Vagina (tissue), 2 donors: ENCODE measurements around the gene MAD1L1. TPM values are rescaled to one million over a fixed set of nuclear protein-coding genes. Genes with fewer than 3 reads are reported as not detected.

Experiments used
- DNase-seq, 2 donors: peaks; one replicate each; pipeline ENCODE4 v3.0.0-alpha.2; 2017; ENCODE audit errors: extremely low spot score in 2 of 2
- H3K27ac ChIP-seq: fragments of 200-600 bp; sonication (generic); one replicate; pipeline ENCODE4 v1.5.1; 2019
- H3K27me3 ChIP-seq: fragments of 200-600 bp; sonication (generic); one replicate; pipeline ENCODE4 v1.5.1; 2019
- H3K36me3 ChIP-seq, 2 donors: fragments of 200-600 bp; sonication (generic); one replicate each; pipeline ENCODE4 v1.5.1; 2017 to 2019
- H3K4me1 ChIP-seq: fragments of 200-600 bp; sonication (generic); one replicate; pipeline ENCODE4 v1.5.1; 2019
- H3K4me3 ChIP-seq, 2 donors: fragments of 200-600 bp; sonication (generic); 1 replicate in 1 of 2; 2 replicates in 1 of 2; pipeline ENCODE4 v1.5.1; 2016 to 2019
- H3K9me3 ChIP-seq: fragments of 200-600 bp; sonication (generic); one replicate; pipeline ENCODE4 v1.5.1; 2019
- POLR2A ChIP-seq, 2 donors: fragments of 450-650 bp; IDR thresholded peaks; one replicate each; pipeline ENCODE4 v1.6.1; 2017; ENCODE audit warnings: antibody characterized with exemption in 2 of 2, mild to moderate bottlenecking in 2 of 2, moderate library complexity in 2 of 2
- POLR2AphosphoS5 ChIP-seq, 2 donors: sonication (generic); formaldehyde crosslinking; IDR thresholded peaks; one replicate each; pipeline ENCODE4 v1.9.0; 2017; ENCODE audit warnings: antibody characterized with exemption in 2 of 2, mild to moderate bottlenecking in 2 of 2, low read depth in 1 of 2; ENCODE audit not compliant: insufficient read depth in 1 of 2
- intact Hi-C: fragments of 100-400 bp; cut with DNase I; formaldehyde crosslinking; loops from one replicate; pipeline ENCODE4 v1.15.1; 2023
- total RNA-seq: library from RNA; depleted of rRNA; stranded (reverse); fragments of >200 nt; gene quantifications from one replicate; pipeline ENCODE4 v1.2.3, GENCODE V29; 2016
- TF ChIP-seq, protein P1 (sequence below), 3 experiments: fragments of 450-650 bp in 2 of 3; fragments of 200-600 bp in 1 of 3; sonication (generic) in 1 of 3; IDR thresholded peaks; one replicate each; pipeline ENCODE4 v1.5.1; 2017 to 2019; ENCODE audit warnings: antibody characterized with exemption in 3 of 3, mild to moderate bottlenecking in 2 of 3, moderate library complexity in 2 of 3

MAD1L1 gene
- total RNA-seq, 1 donor from 2014 or later: 62.4 TPM

DNA sequence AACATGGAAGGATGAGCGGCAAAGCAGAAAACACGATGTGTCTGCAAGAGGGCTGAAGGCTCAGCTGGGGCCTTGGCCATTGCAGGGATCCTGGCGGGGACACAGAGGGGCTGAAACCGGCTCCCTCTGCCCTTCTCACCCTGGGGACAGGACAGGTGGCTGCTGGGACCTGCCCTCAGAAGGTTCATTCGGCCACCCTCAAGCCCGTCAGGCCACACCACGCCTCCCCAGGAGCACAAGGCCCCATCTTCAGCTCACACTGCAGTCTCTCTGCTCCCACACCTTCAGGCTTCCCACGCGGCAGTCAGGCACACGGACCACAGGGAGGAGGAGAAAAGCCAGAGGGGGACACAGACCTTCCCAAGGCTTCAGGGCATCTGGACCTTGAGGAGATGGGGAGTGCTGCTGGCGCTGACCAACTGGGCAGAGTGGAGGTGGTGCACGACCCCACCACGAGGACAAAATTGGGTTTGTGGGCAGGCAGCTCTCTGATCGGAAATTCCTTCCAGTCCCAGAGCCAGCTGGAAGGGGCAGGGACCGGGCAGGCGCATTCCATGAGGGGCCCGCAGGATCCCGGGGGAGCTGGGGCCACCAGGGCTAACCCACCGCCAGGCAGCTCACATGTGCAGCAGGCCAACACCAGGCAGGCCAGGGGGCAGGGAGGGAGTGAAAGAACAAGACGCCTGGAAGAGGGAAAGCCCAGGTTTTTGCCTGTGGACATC lies 104.0 kb downstream of the MAD1L1 start:
- Histone ChIP-seq H3K36me3 (no peaks in the 10 kb centered on the region), H3K27me3 (no peaks in the 10 kb centered on the region), H3K9me3 (no peaks in the 10 kb centered on the region), H3K4me1 (no peaks in the 10 kb centered on the region), H3K4me3 (no peak overlapping the region), H3K27ac (no peak overlapping the region)
- TF ChIP-seq POLR2A (IDR thresholded peaks at IDR 0.05): no peak
- no peak for TF ChIP-seq POLR2AphosphoS5 (IDR thresholded peaks at IDR 0.05; ENCODE audit: insufficient read depth in 1 of 2, low read depth in 1 of 2)
- TF ChIP-seq, protein P1, sequence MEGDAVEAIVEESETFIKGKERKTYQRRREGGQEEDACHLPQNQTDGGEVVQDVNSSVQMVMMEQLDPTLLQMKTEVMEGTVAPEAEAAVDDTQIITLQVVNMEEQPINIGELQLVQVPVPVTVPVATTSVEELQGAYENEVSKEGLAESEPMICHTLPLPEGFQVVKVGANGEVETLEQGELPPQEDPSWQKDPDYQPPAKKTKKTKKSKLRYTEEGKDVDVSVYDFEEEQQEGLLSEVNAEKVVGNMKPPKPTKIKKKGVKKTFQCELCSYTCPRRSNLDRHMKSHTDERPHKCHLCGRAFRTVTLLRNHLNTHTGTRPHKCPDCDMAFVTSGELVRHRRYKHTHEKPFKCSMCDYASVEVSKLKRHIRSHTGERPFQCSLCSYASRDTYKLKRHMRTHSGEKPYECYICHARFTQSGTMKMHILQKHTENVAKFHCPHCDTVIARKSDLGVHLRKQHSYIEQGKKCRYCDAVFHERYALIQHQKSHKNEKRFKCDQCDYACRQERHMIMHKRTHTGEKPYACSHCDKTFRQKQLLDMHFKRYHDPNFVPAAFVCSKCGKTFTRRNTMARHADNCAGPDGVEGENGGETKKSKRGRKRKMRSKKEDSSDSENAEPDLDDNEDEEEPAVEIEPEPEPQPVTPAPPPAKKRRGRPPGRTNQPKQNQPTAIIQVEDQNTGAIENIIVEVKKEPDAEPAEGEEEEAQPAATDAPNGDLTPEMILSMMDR (IDR thresholded peaks at IDR 0.05): no peak
- no peak for DNase-seq
- intact Hi-C loops: no loop called here

DNA sequence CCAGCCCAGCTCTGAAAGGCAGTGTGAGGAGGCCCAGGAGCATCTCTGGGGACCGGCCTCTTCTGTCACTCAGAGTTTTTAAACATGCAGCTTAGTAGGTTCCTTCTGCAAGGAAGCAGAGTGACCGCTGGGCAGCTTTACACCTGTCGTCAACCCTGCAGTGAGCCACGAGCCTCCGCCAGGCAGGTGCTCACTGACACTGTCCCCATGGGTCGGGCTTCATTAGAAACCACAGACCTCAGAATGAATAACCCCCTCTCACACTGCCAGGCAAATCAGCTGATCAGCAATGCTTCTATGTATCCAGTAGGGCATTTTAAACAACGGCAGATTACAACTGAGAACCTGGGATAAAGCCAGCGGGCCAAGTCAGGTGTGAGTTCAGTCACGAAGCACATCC lies 106.1 kb downstream of the MAD1L1 start:
- H3K27ac ChIP-seq: no peak overlapping the region
- H3K4me1 ChIP-seq: no peaks in the 10 kb centered on the region
- TF ChIP-seq POLR2A (IDR thresholded peaks at IDR 0.05): no peak
- TF ChIP-seq, protein P1 (IDR thresholded peaks at IDR 0.05): no peak
- no peak for TF ChIP-seq POLR2AphosphoS5 (IDR thresholded peaks at IDR 0.05; ENCODE audit: insufficient read depth in 1 of 2, low read depth in 1 of 2)
- no peaks in the 10 kb centered on the region for H3K27me3 ChIP-seq
- H3K4me3 ChIP-seq: no peak overlapping the region
- H3K9me3 ChIP-seq: no peaks in the 10 kb centered on the region
- no peaks in the 10 kb centered on the region for H3K36me3 ChIP-seq
- intact Hi-C loops: no loop called here
- no peak for DNase-seq

DNA sequence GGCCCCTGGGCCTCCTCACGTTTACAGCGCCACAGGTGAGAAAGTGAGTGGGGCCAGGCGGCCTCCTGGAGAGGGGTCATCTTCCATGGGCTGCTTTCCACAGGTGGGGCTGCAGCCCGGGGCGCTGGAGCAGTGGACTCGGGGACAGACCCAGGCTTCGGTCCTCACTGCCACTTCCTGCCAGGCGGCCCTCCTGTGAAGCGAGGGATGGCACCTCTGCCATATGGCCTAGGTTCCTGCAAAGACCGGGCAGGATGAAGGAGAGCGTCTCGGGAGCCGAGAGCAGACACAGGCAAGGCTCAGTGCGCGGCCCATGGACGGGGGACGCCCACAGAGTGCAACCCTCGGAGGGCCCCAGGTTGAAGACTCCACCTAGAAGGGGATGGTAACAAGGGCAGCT lies 106.8 kb downstream of the MAD1L1 start:
- Histone ChIP-seq H3K27ac (no peak overlapping the region), H3K9me3 (no peaks in the 10 kb centered on the region), H3K27me3 (no peaks in the 10 kb centered on the region), H3K4me3 (no peak overlapping the region), H3K36me3 (no peaks in the 10 kb centered on the region), H3K4me1 (no peaks in the 10 kb centered on the region)
- DNase-seq: no peak
- intact Hi-C loops: no loop called here
- no peak for TF ChIP-seq POLR2A (IDR thresholded peaks at IDR 0.05)
- TF ChIP-seq, protein P1 (IDR thresholded peaks at IDR 0.05): no peak
- no peak for TF ChIP-seq POLR2AphosphoS5 (IDR thresholded peaks at IDR 0.05; ENCODE audit: insufficient read depth in 1 of 2, low read depth in 1 of 2)

DNA sequence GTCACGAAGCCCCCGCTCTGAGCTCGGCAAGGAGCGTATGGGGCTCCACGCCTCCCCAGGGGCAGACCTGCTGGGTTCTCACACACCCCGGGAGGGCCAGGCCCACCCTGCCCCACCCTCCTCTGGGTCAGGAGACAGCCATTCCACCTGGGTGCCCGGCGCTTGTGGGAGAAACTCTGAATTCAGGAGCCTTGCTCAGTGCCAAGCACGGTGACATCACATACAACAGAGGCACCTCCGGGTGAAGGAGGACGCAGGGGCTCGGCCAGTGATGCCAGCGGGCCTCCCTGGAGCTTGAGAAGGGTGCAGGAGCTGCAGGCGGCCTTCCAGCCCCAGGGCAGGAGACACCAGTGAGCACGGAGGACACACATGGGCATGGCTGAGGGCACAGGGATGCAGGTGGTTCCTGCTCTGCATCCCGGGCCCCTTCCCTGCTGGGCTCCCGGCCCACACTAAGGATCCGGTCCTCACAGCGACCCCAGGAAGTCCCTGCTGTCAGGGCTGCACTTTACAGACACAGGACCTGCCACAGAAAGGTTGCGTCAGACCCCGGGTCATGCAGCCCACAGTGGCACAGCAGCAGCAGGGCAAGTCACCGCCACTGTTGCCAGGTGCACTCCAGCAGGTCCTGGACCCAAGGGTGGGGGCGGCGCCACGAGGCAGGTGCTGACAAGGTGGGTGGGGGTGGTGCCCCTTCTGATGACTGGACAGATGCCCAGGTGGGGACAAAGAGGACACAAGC lies 108.0 kb downstream of the MAD1L1 start:
- DNase-seq: no peak
- intact Hi-C loops: no loop called here
- Histone ChIP-seq H3K27me3 (no peaks in the 10 kb centered on the region), H3K27ac (no peak overlapping the region), H3K36me3 (no peaks in the 10 kb centered on the region), H3K4me3 (no peak overlapping the region), H3K9me3 (no peaks in the 10 kb centered on the region), H3K4me1 (peaks cover 2% of the 10 kb centered on the region)
- no peak for TF ChIP-seq POLR2AphosphoS5 (IDR thresholded peaks at IDR 0.05; ENCODE audit: insufficient read depth in 1 of 2, low read depth in 1 of 2)
- TF ChIP-seq, protein P1 (IDR thresholded peaks at IDR 0.05): no peak
- no peak for TF ChIP-seq POLR2A (IDR thresholded peaks at IDR 0.05)

DNA sequence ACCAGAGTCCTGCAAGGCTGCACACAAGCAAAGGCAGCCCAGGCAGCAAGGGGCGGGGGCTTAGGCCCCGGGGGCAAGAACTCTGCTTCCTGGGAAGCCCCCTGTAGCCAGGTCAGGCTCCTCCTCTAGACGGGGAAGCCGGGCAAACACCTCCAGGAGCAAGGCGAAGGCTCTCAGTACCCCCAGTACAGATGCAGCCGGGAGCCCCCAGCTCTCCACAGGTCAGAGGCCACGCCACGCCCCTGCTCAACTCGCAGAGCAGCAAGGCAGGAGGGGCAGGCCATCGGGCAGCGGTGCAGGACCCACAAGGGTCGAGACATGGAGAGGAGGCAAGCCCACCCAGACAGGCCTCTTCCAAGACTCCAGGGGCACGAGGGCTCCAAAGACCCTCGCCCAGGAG lies 108.8 kb downstream of the MAD1L1 start:
- intact Hi-C loops: no loop called here
- no peak for DNase-seq
- Histone ChIP-seq H3K4me3 (no peak overlapping the region), H3K27ac (no peak overlapping the region), H3K4me1 (peaks cover 10% of the 10 kb centered on the region), H3K27me3 (no peaks in the 10 kb centered on the region), H3K36me3 (no peaks in the 10 kb centered on the region), H3K9me3 (no peaks in the 10 kb centered on the region)
- TF ChIP-seq, protein P1 (IDR thresholded peaks at IDR 0.05): no peak
- TF ChIP-seq POLR2A (IDR thresholded peaks at IDR 0.05) (no peak), POLR2AphosphoS5 (IDR thresholded peaks at IDR 0.05; ENCODE audit: insufficient read depth in 1 of 2, low read depth in 1 of 2) (no peak)
